Adipose tissue (tissue), 3 donors: Measurements from ENCODE around the gene RMND1. TPM values are rescaled to one million over a fixed set of nuclear protein-coding genes. Genes with fewer than 3 reads are reported as not detected.
A peak's percentile ranks its signal among the peaks of the same experiment; 100 is the strongest.

Experiments
- H3K27ac ChIP-seq: one replicate; pipeline ENCODE4 v1.5.1; 2013; ENCODE audit warnings: low read depth, low read length
- WGBS, 3 donors: extraction: QIAGEN DNeasy Blood & Tissue Kit; methylation state at CpG; one replicate each; pipeline ENCODE4 v1.1.7; 2013; 5-methylcytosine and 5-hydroxymethylcytosine counted together
- polyA plus RNA-seq, 3 donors: library from polyadenylated mRNA; stranded (reverse); fragments of 200-250 nt; gene quantifications; one replicate each; pipeline ENCODE4 v1.2.3, GENCODE V29; 2013
- donor health status: healthy with polysubstance abuse.
- donor health status: Bipolar disorder and iron deficiency.
- donor health status: healthy.

Gene RMND1, protein sequence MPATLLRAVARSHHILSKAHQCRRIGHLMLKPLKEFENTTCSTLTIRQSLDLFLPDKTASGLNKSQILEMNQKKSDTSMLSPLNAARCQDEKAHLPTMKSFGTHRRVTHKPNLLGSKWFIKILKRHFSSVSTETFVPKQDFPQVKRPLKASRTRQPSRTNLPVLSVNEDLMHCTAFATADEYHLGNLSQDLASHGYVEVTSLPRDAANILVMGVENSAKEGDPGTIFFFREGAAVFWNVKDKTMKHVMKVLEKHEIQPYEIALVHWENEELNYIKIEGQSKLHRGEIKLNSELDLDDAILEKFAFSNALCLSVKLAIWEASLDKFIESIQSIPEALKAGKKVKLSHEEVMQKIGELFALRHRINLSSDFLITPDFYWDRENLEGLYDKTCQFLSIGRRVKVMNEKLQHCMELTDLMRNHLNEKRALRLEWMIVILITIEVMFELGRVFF
- polyA plus RNA-seq, result 10 to 100 TPM; 12.9 to 22.5 (median 17.9) TPM

GRCh38 chr6:151451950-151452749, at the start of gene RMND1:
RMND1 (minus strand) TSS chr6:151452126; CDS start chr6:151445811, 6,315 bp downstream.
- peak within 1 kb of the TSS; percentile 53 for H3K27ac ChIP-seq

GRCh38 chr6:151499551-151499950, 47.6 kb upstream of the RMND1 start:
- H3K27ac ChIP-seq, result no peak overlapping the region
- 69 to 78% (median 72%) methylated on average over 5 of the region's 5 CpGs for WGBS, 3 donors

More at GRCh38 chr6:151451950-151452749, at the start of gene RMND1:
- 0 to 1% (median 0%) methylated on average over 73 to 74 of the region's 74 CpGs for WGBS, 3 donors

- no peak overlapping the region for H3K27ac ChIP-seq
- whole genome bisulfite sequencing, 3 donors, result 80 to 94% (median 86%) methylated on average over 1 of the region's 1 CpG
Measured at GRCh38 chr6:151498327-151498726, 46.4 kb upstream of the RMND1 start.

GRCh38 chr6:151497905-151498304, 46.0 kb upstream of the RMND1 start:
- no peak overlapping the region for H3K27ac ChIP-seq

DNA sequence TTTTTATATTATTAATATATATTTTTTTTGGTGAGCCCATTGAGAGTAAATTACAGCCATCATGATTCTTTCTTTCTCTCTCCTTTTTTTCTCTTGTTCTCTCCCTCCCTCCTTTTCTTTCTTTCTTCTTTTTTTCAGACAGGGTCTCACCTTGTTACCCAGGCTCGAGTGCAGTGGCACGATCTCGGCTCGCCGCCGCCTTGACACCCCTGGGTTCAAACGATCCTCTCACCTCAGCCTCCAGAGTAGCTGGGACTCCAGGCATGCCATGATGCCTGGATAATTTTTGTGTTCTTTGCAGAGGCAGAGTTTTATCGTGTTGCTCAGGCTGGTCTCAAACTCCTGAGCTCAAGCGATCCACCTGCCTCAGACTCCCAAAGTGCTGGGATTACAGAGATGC, 43.5 kb upstream of the RMND1 start:
- H3K27ac ChIP-seq, result no peak overlapping the region
- WGBS, 3 donors, result 83 to 94% (median 93%) methylated on average over 9 of the region's 9 CpGs

DNA sequence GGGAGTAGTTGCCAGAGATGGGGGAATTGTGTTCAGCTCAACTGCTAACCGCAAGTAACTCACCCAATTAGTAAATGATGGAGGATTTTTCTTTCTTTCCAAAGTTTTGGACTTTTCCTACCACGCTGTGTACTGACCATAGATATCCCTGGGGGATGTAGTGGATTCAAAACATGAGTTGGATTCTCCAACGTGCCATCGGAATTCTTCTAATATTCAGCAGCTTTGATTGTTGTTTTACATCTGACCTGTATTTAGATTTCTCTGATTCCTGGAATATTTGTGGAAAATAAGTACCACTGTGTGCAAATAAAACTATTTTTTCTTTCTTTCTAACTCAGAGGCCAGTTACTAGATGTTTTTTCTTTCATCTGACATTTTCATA, 43.0 kb upstream of the RMND1 start:
- no peak overlapping the region for H3K27ac ChIP-seq
- 24 to 44% (median 39%) methylated on average over 4 of the region's 4 CpGs for WGBS, 3 donors

DNA sequence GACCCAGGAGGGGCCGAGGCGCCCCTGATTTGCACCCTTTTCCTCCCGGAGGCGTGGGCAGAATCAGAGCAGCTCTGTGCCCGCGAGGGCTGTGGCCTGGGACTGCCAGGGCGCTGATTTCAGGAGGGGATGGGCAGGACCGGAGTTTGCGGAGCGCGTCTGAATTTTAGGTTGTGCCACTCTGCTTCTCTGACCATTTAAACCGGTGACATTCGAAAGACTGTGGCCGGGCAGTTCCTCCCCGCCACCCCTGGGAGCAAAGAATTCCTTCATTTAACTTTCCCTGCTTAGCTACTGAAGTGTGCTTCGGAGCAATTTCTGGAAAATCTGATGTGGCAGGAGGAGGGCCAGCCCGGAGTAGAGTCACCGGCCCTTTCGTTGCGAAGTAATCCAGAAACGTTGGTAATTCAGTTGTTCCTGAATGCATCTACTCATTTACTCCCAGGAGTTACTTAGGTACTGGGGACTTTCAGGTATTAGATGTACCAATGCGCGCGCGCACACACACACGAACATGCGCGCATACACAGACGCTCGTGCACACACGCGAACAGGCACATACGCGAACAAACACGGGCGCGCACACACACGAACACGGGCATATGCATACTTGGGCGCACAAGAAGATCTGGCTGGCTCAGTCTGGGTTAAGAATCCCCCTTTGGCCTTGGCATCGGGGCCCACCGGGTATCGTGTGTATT, 42.5 kb upstream of the RMND1 start:
- H3K27ac ChIP-seq, result no peak overlapping the region

GRCh38 chr6:151493804-151494234, 41.9 kb upstream of the RMND1 start, which contains the start of gene CCDC170:
CCDC170 (plus strand) TSS chr6:151494017; CDS start chr6:151494129, 112 bp downstream.
- WGBS, 3 donors, result 0 to 1% (median 0%) methylated on average over 44 to 58 of the region's 58 CpGs
- no peak within 1 kb of the TSS for H3K27ac ChIP-seq

More for the DNA sequence above, 42.5 kb upstream of the RMND1 start:
- WGBS, 3 donors, result 1 to 2% (median 2%) methylated on average over 43 of the region's 43 CpGs

GRCh38 chr6:151493161-151493803, 41.4 kb upstream of the RMND1 start:
- WGBS, 3 donors, result 36 to 50% (median 37%) methylated on average over 16 of the region's 16 CpGs

DNA sequence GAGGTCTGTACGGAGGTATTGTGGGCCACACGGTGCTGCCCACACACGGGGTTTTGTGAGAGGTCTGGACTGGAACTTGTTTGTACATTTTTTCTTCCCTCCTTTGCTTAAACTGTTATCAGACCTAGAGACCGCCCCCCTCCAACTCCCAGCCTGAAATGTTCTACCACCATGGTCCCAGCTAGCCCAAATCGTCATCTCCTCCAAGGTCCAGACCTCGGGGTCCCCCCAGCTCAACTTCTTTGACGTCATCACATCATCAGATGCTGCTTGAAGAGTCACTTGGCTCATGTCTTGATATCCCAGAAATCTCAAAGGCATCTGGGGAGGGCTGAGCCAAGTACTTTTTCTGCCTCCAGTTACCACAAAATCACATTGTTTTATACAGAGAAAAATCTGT, 39.1 kb upstream of the RMND1 start:
- WGBS, 3 donors, result 69 to 78% (median 74%) methylated on average over 7 of the region's 7 CpGs
- H3K27ac ChIP-seq, result no peak overlapping the region

More at GRCh38 chr6:151493161-151493803, 41.4 kb upstream of the RMND1 start:
- H3K27ac ChIP-seq, result no peak overlapping the region

GRCh38 chr6:151488226-151488625, 36.3 kb upstream of the RMND1 start:
- H3K27ac ChIP-seq, result no peak overlapping the region

DNA sequence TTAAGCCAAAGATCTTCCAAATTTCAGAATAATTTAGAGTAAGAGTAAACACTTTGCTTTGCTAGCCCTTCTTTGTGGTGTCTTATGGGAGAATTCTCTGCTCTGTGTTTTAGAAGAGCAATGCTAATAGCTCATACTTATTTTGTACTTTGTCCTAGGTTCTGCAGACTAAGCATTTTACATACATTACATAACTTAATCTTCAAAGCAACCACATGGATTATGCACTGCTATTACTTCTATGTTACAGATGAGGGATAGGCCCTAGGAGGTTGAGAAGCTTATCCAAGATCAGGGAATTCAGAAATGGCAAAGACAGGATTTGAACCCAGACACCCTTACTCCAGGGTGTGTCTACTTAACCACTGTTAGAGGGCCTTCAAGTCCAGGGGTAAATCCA, 32.1 kb upstream of the RMND1 start:
- no peak overlapping the region for H3K27ac ChIP-seq

More at GRCh38 chr6:151488226-151488625, 36.3 kb upstream of the RMND1 start:
- WGBS, 3 donors, result 42 to 62% (median 54%) methylated on average over 2 of the region's 2 CpGs

GRCh38 chr6:151482290-151482689, 30.4 kb upstream of the RMND1 start:
- no peak overlapping the region for H3K27ac ChIP-seq
- 20 to 52% (median 26%) methylated on average over 5 of the region's 5 CpGs for WGBS, 3 donors

DNA sequence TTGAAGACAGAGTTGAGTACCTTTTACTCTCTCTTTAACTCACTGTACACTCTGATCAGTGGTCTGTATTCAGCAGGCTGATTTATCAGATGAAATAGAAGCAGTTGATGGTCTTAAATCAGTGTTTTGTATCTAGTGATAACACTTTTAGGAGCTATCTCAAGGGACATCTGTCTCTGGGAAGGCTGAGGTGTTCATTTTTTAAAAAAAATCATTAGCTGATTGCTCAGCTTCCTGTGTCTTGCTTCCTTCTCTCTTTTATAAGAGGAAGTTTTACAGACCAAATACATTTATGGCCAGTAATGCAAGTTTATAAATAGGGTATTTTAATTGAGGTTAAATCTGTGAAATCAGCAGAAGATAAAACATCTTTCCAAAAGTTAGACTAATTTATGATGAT, 29.9 kb upstream of the RMND1 start:
- H3K27ac ChIP-seq, result no peak overlapping the region

DNA sequence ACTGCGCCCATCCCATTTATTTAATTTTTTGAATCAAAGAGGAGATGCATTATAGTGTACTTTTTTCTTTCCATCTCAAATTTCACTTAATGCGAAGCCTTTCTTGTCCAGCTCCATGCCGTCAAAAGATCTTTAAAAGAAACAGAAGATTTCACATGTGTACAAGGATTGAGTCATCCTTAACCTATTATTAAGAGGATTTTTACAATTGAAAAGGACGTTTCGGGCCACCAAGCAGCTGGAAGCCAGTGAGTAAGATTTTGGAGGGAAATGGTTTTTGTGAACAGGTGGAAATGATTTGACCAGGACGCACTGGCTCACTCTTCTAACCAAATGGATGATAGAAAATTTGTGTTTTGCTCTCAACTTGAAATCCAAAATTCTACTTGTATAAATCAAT, 26.7 kb upstream of the RMND1 start:
- WGBS, 3 donors, result 83 to 93% (median 92%) methylated on average over 6 of the region's 6 CpGs
- H3K27ac ChIP-seq, result no peak overlapping the region

DNA sequence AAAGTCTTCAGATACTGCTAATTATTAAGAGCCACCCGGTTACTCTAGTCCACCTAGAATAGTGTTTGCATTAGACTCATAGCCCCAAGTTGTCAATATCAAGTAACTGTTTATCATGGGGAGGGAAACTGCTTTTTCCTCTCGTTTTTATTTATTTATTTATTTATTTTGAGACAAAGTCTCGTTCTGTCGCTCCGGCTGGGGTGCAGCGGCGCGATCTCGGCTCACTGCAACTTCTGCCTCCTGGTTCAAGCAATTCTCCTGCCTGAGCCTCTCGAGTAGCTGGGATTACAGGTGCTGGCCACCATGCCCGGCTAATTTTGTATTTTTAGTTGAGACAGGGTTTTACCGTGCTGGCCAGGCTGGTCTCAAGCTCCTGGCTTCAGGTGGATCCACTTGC, 25.8 kb upstream of the RMND1 start:
- H3K27ac ChIP-seq, result no peak overlapping the region
- WGBS, 3 donors, result 94 to 98% (median 95%) methylated on average over 12 of the region's 12 CpGs

- no peak overlapping the region for H3K27ac ChIP-seq
- WGBS, 3 donors, result 29 to 36% (median 35%) methylated on average over 16 of the region's 16 CpGs
Measured at GRCh38 chr6:151475653-151476523, 24.0 kb upstream of the RMND1 start.
